ENCODE data around the gene SCAND1.

DNA sequence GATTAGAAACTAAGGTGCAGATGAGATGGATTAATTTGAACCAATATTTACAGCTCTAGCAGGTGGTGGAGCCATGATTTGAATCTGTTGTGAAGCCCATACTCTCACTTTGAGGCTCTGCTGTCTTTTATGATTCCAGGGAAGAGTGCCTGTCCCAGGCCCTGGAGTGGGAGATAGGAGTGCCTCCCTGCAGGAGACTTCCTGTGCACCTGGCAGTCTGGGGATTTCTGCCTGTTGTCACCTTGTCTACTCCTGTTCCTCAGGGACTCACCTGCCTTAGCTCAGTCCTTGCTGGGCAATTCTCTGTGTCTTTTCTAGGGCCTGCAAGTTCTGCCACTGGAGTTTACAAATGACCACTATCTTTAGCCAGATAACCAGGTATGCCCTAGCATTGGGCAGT is 46.3 kb downstream of the SCAND1 start:
- TF ChIP-seq, protein P1, sequence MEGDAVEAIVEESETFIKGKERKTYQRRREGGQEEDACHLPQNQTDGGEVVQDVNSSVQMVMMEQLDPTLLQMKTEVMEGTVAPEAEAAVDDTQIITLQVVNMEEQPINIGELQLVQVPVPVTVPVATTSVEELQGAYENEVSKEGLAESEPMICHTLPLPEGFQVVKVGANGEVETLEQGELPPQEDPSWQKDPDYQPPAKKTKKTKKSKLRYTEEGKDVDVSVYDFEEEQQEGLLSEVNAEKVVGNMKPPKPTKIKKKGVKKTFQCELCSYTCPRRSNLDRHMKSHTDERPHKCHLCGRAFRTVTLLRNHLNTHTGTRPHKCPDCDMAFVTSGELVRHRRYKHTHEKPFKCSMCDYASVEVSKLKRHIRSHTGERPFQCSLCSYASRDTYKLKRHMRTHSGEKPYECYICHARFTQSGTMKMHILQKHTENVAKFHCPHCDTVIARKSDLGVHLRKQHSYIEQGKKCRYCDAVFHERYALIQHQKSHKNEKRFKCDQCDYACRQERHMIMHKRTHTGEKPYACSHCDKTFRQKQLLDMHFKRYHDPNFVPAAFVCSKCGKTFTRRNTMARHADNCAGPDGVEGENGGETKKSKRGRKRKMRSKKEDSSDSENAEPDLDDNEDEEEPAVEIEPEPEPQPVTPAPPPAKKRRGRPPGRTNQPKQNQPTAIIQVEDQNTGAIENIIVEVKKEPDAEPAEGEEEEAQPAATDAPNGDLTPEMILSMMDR (IDR thresholded peaks at IDR 0.05): no peak
- TF ChIP-seq POLR2A (IDR thresholded peaks at IDR 0.05): no peak
